BE2C (cell line): Measurements from ENCODE around the gene ACCS.
A peak's percentile ranks its signal among the peaks of the same experiment; 100 is the strongest.

Source experiments
- DNase-seq: peaks from one replicate; pipeline ENCODE4 v3.0.0-alpha.2; 2020
- H3K27me3 ChIP-seq: fragments of 250-450 bp; sonication (Bioruptor Pico); 2 replicates; pipeline ENCODE4 v1.5.1; 2020; ENCODE audit warnings: mild to moderate bottlenecking
- H3K36me3 ChIP-seq: fragments of 250-450 bp; sonication (Bioruptor Pico); 2 replicates; pipeline ENCODE4 v1.5.1; 2020; ENCODE audit warnings: mild to moderate bottlenecking
- H3K4me1 ChIP-seq: fragments of 250-450 bp; sonication (Bioruptor Pico); 2 replicates; pipeline ENCODE4 v1.5.1; 2020
- H3K4me3 ChIP-seq: 2 replicates; pipeline ENCODE4 v1.5.1; 2011; ENCODE audit warnings: low read depth, low read length
- H3K9me3 ChIP-seq: fragments of 250-450 bp; sonication (Bioruptor Pico); 2 replicates; pipeline ENCODE4 v1.5.1; 2020
- CTCF ChIP-seq: IDR thresholded peaks from 2 replicates; pipeline ENCODE4 v1.5.1; 2012; ENCODE audit warnings: mild to moderate bottlenecking, low read depth, low read length

The ACCS gene

GRCh38 chr11:44036811-44037657 lies 29.0 kb upstream of the ACCS start:
- Histone ChIP-seq H3K4me1 (peaks cover 6% of the 10 kb centered on the region), H3K36me3 (no peaks in the 10 kb centered on the region), H3K4me3 (no peak overlapping the region), H3K9me3 (no peaks in the 10 kb centered on the region), H3K27me3 (no peaks in the 10 kb centered on the region)
- peak; percentile 80 for TF ChIP-seq CTCF
- peak; percentile 83 for DNase-seq

- Histone ChIP-seq H3K4me1 (peaks cover 6% of the 10 kb centered on the region), H3K9me3 (no peaks in the 10 kb centered on the region), H3K36me3 (no peaks in the 10 kb centered on the region), H3K4me3 (no peak overlapping the region), H3K27me3 (no peaks in the 10 kb centered on the region)
- no peak for TF ChIP-seq CTCF
- DNase-seq = no peak
These were observed 28.4 kb upstream of the ACCS start for GRCh38 chr11:44037658-44037998.

GRCh38 chr11:44043157-44043556 lies 22.9 kb upstream of the ACCS start:
- no peak for DNase-seq
- no peak overlapping the region for H3K4me3 ChIP-seq
- no peaks in the 10 kb centered on the region for H3K9me3 ChIP-seq
- H3K4me1 ChIP-seq = peaks cover 4% of the 10 kb centered on the region; the same call in 1 of the 2 replicates
- no peaks in the 10 kb centered on the region for H3K27me3 ChIP-seq
- no peak for TF ChIP-seq CTCF
- no peaks in the 10 kb centered on the region for H3K36me3 ChIP-seq

- Histone ChIP-seq H3K4me1 (peaks cover 4% of the 10 kb centered on the region; the same call in 1 of the 2 replicates), H3K4me3 (no peak overlapping the region), H3K27me3 (no peaks in the 10 kb centered on the region), H3K36me3 (no peaks in the 10 kb centered on the region), H3K9me3 (no peaks in the 10 kb centered on the region)
- no peak for DNase-seq
- no peak for TF ChIP-seq CTCF
These were observed 19.9 kb upstream of the ACCS start for GRCh38 chr11:44046182-44046581.

GRCh38 chr11:44047298-44047697 lies 18.8 kb upstream of the ACCS start:
- no peak for DNase-seq
- no peaks in the 10 kb centered on the region for H3K36me3 ChIP-seq
- H3K9me3 ChIP-seq = no peaks in the 10 kb centered on the region
- no peaks in the 10 kb centered on the region for H3K27me3 ChIP-seq
- no peak overlapping the region for H3K4me3 ChIP-seq
- peaks cover 4% of the 10 kb centered on the region; the same call in 1 of the 2 replicates for H3K4me1 ChIP-seq
- TF ChIP-seq CTCF = no peak

GRCh38 chr11:44047931-44048431 lies 18.1 kb upstream of the ACCS start, which contains the start of gene ACCSL:
Gene ACCSL, plus strand, starts transcription at chr11:44047981. Its CDS starts 56 bp downstream, at chr11:44048037.
- Histone ChIP-seq H3K4me1 (peaks cover 4% of the 10 kb centered on the region; the same call in 1 of the 2 replicates), H3K27me3 (no peaks in the 10 kb centered on the region), H3K36me3 (no peaks in the 10 kb centered on the region), H3K4me3 (no peak within 1 kb of the TSS), H3K9me3 (no peaks in the 10 kb centered on the region)
- TF ChIP-seq CTCF = no peak
- peak; percentile 33 for DNase-seq
